ENCODE data around the gene RAPGEF1.

- TF ChIP-seq CTCF (IDR thresholded peaks at IDR 0.05) (no peak), POLR2A (IDR thresholded peaks at IDR 0.05) (no peak), POLR2AphosphoS5 (IDR thresholded peaks at IDR 0.05; ENCODE audit: insufficient read depth in 1 of 2, low read depth in 1 of 2) (no peak)
Measured at GRCh38 chr9:131539223-131539923, 200.5 kb downstream of the RAPGEF1 start.

Data from vagina (tissue), 2 donors.